Endothelial cell of umbilical vein (primary cell): Measurements from ENCODE around the gene RHEX. TPM values are rescaled to one million over a fixed set of nuclear protein-coding genes. Genes with fewer than 3 reads are reported as not detected.
"Not testable (repeated sequence)": the region's sequence is repeated elsewhere in the genome, so short reads cannot be mapped to it uniquely, and the experiment has no call there.

Experiments
- BruUV-seq: library from RNA; stranded (reverse); fragments of 400-500 nt; replicated peaks from 2 replicates; lab custom pipeline; 2021; lab: Mats Ljungman, UMichigan
- CTCF ChIA-PET: fragments of 300-600, 350-600 bp; sonication (Branson Sonifier 250); formaldehyde crosslinking; loops from one replicate; lab custom pipeline; 2021; ENCODE audit warnings: antibody characterized with exemption, inconsistent platforms; lab: Charles Lee
- POLR2A ChIA-PET: fragments of 300-600, 350-600 bp; sonication (Branson Sonifier 250); formaldehyde crosslinking; loops from one replicate; lab custom pipeline; 2021; ENCODE audit warnings: antibody characterized with exemption, inconsistent platforms; lab: Charles Lee
- DNase-seq: peaks from one replicate; pipeline ENCODE4 v3.0.0-alpha.2; 2011; ENCODE audit warnings: low read depth, low spot score
- FAIRE-seq: peaks from 2 replicates; lab custom pipeline; 2011; peaks lifted over from hg19 to GRCh38; lab: Jason Lieb, UNC
- H2AFZ ChIP-seq: 2 replicates; pipeline ENCODE4 v1.6.0; 2012; ENCODE audit warnings: low read depth, low read length, control low read depth, inconsistent platforms
- H3K27ac ChIP-seq: 2 replicates; pipeline ENCODE4 v1.5.1; 2011; ENCODE audit warnings: low read depth, mild to moderate bottlenecking, control low read depth, low read length, moderate library complexity; ENCODE audit not compliant: insufficient read depth
- H3K27me3 ChIP-seq, 2 experiments: 2 replicates each; pipeline versions ENCODE4 v1.6.0 to v1.6.1; 2011; ENCODE audit warnings: low read length in 2 of 2, mixed read lengths in 1 of 2; ENCODE audit not compliant: control insufficient read depth in 2 of 2, insufficient read depth in 2 of 2
- H3K36me3 ChIP-seq, 2 experiments: 2 replicates in 1 of 2; 3 replicates in 1 of 2; pipeline ENCODE4 v1.5.1; 2011; ENCODE audit warnings: low read length in 2 of 2, mild to moderate bottlenecking in 1 of 2, moderate library complexity in 1 of 2; ENCODE audit not compliant: control insufficient read depth in 2 of 2, insufficient read depth in 2 of 2; ENCODE audit errors: extremely low read depth in 1 of 2
- H3K4me1 ChIP-seq: 3 replicates; pipeline ENCODE4 v1.5.1; 2011; ENCODE audit warnings: mild to moderate bottlenecking, low read length; ENCODE audit not compliant: control insufficient read depth, insufficient read depth; ENCODE audit errors: extremely low read depth
- H3K4me2 ChIP-seq: 2 replicates; pipeline ENCODE4 v1.6.1; 2011; ENCODE audit warnings: low read length, control low read depth, mixed read lengths; ENCODE audit not compliant: insufficient read depth
- H3K4me3 ChIP-seq, 3 experiments: fragments of 200-600 bp in 1 of 3; sonication (generic), shearing (Covaris generic) in 1 of 3; replicated peaks in 1 of 3; 2 replicates each; pipeline ENCODE4 v1.5.1; 2011 to 2016; ENCODE audit warnings: control low read depth in 3 of 3, low read length in 3 of 3, mild to moderate bottlenecking in 2 of 3, inconsistent platforms in 1 of 3, low read depth in 1 of 3, moderate library complexity in 1 of 3; ENCODE audit not compliant: insufficient read depth in 1 of 3
- H3K79me2 ChIP-seq: 2 replicates; pipeline ENCODE4 v1.6.0; 2012; ENCODE audit warnings: low read length, inconsistent platforms; ENCODE audit not compliant: control insufficient read depth, insufficient read depth
- H3K9ac ChIP-seq: replicated peaks from 2 replicates; pipeline ENCODE3; 2011; ENCODE audit warnings: low read length, control low read depth; ENCODE audit not compliant: insufficient read depth; ENCODE audit errors: extremely low read depth
- H3K9me1 ChIP-seq: replicated peaks from 3 replicates; pipeline ENCODE4 v1.6.0; 2011; ENCODE audit warnings: mild to moderate bottlenecking, low read length; ENCODE audit not compliant: control insufficient read depth, insufficient read depth; ENCODE audit errors: extremely low read depth
- H3K9me3 ChIP-seq: replicated peaks from 2 replicates; pipeline ENCODE4 v1.5.1; 2012; ENCODE audit warnings: low read length, inconsistent platforms; ENCODE audit not compliant: control insufficient read depth, insufficient read depth
- H4K20me1 ChIP-seq: replicated peaks from 2 replicates; pipeline ENCODE3; 2011; ENCODE audit warnings: mild to moderate bottlenecking, low read length; ENCODE audit not compliant: control insufficient read depth, insufficient read depth; ENCODE audit errors: extremely low read depth
- EZH2 ChIP-seq: IDR thresholded peaks from 2 replicates; pipeline ENCODE4 v1.6.1; 2012; ENCODE audit warnings: borderline replicate concordance, low read depth, mild to moderate bottlenecking, moderate library complexity, low read length, inconsistent platforms; ENCODE audit not compliant: severe bottlenecking
- FOS ChIP-seq: IDR thresholded peaks from 2 replicates; pipeline ENCODE4 v1.6.1; 2011; ENCODE audit warnings: mild to moderate bottlenecking, low read length, moderate library complexity, borderline replicate concordance; ENCODE audit not compliant: insufficient read depth
- GATA2 ChIP-seq: IDR thresholded peaks from 2 replicates; pipeline ENCODE4 v1.7.0; 2011; ENCODE audit warnings: low read depth, mild to moderate bottlenecking, moderate library complexity, mixed read lengths, low read length; ENCODE audit not compliant: insufficient read length, insufficient read depth
- JUN ChIP-seq: IDR thresholded peaks from 2 replicates; pipeline ENCODE4 v1.6.1; 2011; ENCODE audit warnings: borderline replicate concordance, low read depth; ENCODE audit not compliant: insufficient read length, insufficient read depth
- MYC ChIP-seq: IDR thresholded peaks from one replicate; pipeline ENCODE4 v1.6.1; 2011; ENCODE audit warnings: mild to moderate bottlenecking, low read depth, low read length
- POLR2A ChIP-seq: IDR thresholded peaks from 2 replicates; pipeline ENCODE4 v1.6.1; 2012; ENCODE audit warnings: low read depth, mild to moderate bottlenecking, control low read depth, low read length
- POLR2AphosphoS5 ChIP-seq: IDR thresholded peaks from 2 replicates; pipeline ENCODE4 v1.6.1; 2012; ENCODE audit warnings: low read depth, mild to moderate bottlenecking, control low read depth, low read length, moderate library complexity; ENCODE audit not compliant: insufficient read depth
- dilution Hi-C: fragments of 300-500 bp; cut with MboI; formaldehyde crosslinking; loops from one replicate; pipeline ENCODE4 v1.15.0; 2019; ENCODE audit warnings: low sequenced_read_pairs; ENCODE audit not compliant: extremely low pct_ligation_motif_present
- intact Hi-C: fragments of 100-400 bp; cut with micrococcal nuclease; formaldehyde crosslinking; loops from one replicate; pipeline ENCODE4 v1.10.0; 2022
- polyA plus RNA-seq, 4 experiments: library from polyadenylated mRNA; depleted of rRNA in 3 of 4; stranded (reverse) in 3 of 4; unstranded in 1 of 4; fragments of >200 nt; gene quantifications; 2 replicates each; pipeline versions ENCODE4 v1.2.1 to v1.2.3, GENCODE V29; 2011 to 2012; ENCODE audit warnings: missing spikeins in 1 of 4
- total RNA-seq: library from RNA; stranded (reverse); gene quantifications from 2 replicates; pipeline ENCODE4 v1.2.3, GENCODE V29; 2021
- TF ChIP-seq, protein P1 (sequence below), 2 donors: IDR thresholded peaks; 1 replicate in 1 of 2; 2 replicates in 1 of 2; pipeline ENCODE4 v1.5.1; 2011; ENCODE audit warnings: low read length in 2 of 2, mild to moderate bottlenecking in 2 of 2, moderate library complexity in 2 of 2, control low read depth in 1 of 2, inconsistent platforms in 1 of 2, low read depth in 1 of 2; ENCODE audit not compliant: insufficient read depth in 1 of 2; ENCODE audit errors: extremely low read depth in 1 of 2
- TF ChIP-seq, protein P2 (sequence below): IDR thresholded peaks from 2 replicates; pipeline ENCODE4 v1.6.1; 2011; ENCODE audit not compliant: insufficient read depth, insufficient read length

The RHEX gene
- total and polyA plus RNA-seq, 2 donors (not counting 3 experiments of a cell fraction or from before 2014, with no cell fraction given) = not detected

DNA sequence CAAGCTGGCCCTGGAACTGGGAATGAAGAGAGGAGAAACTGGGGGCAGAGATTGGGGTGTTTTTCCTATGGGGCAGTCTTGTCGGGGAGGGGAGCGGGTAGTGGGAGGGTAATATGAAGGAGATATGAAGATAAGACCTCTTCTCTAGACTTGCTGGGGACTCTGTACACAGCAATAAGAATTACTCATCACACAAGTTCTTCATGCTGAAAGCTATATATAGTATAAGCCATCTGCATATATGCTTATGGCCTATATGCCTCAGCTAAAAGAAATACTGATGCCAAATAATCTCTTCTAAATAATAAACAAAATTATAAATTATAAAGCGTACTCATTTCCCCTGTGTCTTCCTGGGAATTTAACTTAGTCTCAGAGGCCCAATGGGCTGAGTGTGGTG, 7.9 kb downstream of the RHEX start:
- intact Hi-C loops = no loop called here
- no peaks in the 10 kb centered on the region for H3K36me3 ChIP-seq
- CTCF ChIA-PET = no interaction called here
- H3K4me3 ChIP-seq = no peak overlapping the region
- H3K27me3 ChIP-seq = peaks cover 0 to 7% of the 10 kb centered on the region in 2 experiments
- no peaks in the 10 kb centered on the region for H3K9me3 ChIP-seq
- no peaks in the 10 kb centered on the region for H4K20me1 ChIP-seq
- BruUV-seq = no TSS peak
- H3K27ac ChIP-seq = no peak overlapping the region
- POLR2A ChIA-PET = no interaction called here
- dilution Hi-C loops = no loop called here
- no peak for TF ChIP-seq JUN
- TF ChIP-seq GATA2 = no peak
- no peak overlapping the region for H3K4me2 ChIP-seq
- FAIRE-seq = no peak
- no peaks in the 10 kb centered on the region for H3K9me1 ChIP-seq
- no peak for DNase-seq
- H2AFZ ChIP-seq = no peak overlapping the region
- H3K4me1 ChIP-seq = no peaks in the 10 kb centered on the region
- H3K79me2 ChIP-seq = no peaks in the 10 kb centered on the region
- H3K9ac ChIP-seq = no peak overlapping the region

DNA sequence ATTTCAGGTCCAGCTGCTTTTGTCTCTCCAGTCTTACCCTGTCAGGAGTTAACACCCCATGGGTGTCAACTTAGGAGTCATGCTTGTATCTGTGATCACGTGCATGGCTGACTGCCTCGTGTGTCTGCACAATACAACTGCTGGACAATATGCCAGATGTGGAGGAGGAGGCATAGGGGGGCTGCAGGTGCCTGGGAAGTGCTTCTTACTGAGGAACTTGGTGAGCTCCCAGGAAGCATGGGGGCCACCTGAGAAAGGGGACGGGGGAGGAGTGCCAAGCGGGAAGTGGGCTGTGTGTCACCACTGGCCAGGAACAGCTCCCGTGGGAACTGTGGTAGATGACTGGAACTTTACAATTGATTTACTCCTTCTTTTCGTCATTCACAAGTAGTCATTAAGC, 9.5 kb downstream of the RHEX start:
- TF ChIP-seq, protein P1, sequence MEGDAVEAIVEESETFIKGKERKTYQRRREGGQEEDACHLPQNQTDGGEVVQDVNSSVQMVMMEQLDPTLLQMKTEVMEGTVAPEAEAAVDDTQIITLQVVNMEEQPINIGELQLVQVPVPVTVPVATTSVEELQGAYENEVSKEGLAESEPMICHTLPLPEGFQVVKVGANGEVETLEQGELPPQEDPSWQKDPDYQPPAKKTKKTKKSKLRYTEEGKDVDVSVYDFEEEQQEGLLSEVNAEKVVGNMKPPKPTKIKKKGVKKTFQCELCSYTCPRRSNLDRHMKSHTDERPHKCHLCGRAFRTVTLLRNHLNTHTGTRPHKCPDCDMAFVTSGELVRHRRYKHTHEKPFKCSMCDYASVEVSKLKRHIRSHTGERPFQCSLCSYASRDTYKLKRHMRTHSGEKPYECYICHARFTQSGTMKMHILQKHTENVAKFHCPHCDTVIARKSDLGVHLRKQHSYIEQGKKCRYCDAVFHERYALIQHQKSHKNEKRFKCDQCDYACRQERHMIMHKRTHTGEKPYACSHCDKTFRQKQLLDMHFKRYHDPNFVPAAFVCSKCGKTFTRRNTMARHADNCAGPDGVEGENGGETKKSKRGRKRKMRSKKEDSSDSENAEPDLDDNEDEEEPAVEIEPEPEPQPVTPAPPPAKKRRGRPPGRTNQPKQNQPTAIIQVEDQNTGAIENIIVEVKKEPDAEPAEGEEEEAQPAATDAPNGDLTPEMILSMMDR (IDR thresholded peaks at IDR 0.05; ENCODE audit: extremely low read depth in 1 of 2, insufficient read depth in 1 of 2, low read depth in 1 of 2, low read length in 2 of 2) = no peak
- TF ChIP-seq, protein P2, sequence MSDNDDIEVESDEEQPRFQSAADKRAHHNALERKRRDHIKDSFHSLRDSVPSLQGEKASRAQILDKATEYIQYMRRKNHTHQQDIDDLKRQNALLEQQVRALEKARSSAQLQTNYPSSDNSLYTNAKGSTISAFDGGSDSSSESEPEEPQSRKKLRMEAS = no peak
- no peak for TF ChIP-seq EZH2
- no peak for TF ChIP-seq FOS
- TF ChIP-seq JUN = no peak
- no peak for TF ChIP-seq MYC
- TF ChIP-seq POLR2A = no peak
- no peak for TF ChIP-seq POLR2AphosphoS5
- no peak for TF ChIP-seq GATA2
- CTCF ChIA-PET = interaction anchor here (1.0 to 1.1 kb wide), 2 partner anchors 17 to 44 kb away, joined by 3 to 4 read pairs; no protein-coding TSS in a partner anchor

DNA sequence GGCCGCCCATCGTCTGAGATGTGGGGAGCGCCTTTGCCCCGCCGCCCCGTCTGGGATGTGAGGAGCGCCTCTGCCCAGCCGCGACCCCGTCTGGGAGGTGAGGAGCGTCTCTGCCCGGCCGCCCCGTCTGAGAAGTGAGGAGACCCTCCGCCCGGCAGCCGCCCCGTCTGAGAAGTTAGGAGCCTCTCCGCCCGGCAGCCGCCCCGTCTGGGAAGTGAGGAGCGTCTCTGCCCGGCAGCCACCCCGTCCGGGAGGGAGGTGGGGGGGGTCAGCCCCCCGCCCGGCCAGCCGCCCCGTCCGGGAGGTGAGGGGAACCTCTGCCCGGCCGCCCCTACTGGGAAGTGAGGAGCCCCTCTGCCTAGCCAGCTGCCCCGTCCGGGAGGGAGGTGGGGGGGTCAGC, 11.0 kb downstream of the RHEX start:
- H3K9ac ChIP-seq, H3K27ac ChIP-seq, H3K9me3 ChIP-seq, BruUV-seq, H3K9me1 ChIP-seq, DNase-seq, CTCF ChIA-PET, POLR2A ChIA-PET, H4K20me1 ChIP-seq, dilution Hi-C loops, H3K79me2 ChIP-seq, H2AFZ ChIP-seq, FAIRE-seq, H3K4me1 ChIP-seq, H3K4me3 ChIP-seq, H3K4me2 ChIP-seq, intact Hi-C loops, H3K36me3 ChIP-seq: not testable (repeated sequence)
- peaks cover 14 to 17% of the 10 kb centered on the region in 2 experiments for H3K27me3 ChIP-seq

More for the DNA sequence above, 9.5 kb downstream of the RHEX start:
- H3K27ac ChIP-seq = no peak overlapping the region
- no peaks in the 10 kb centered on the region for H3K9me1 ChIP-seq
- no peaks in the 10 kb centered on the region for H3K79me2 ChIP-seq
- no peak for DNase-seq
- dilution Hi-C loops = no loop called here
- H3K4me2 ChIP-seq = no peak overlapping the region
- no peak overlapping the region for H2AFZ ChIP-seq
- H3K9ac ChIP-seq = no peak overlapping the region
- no peaks in the 10 kb centered on the region for H3K9me3 ChIP-seq
- POLR2A ChIA-PET = no interaction called here
- peaks cover 4 to 9% of the 10 kb centered on the region in 2 experiments for H3K27me3 ChIP-seq
- no peaks in the 10 kb centered on the region for H3K36me3 ChIP-seq
- no peak overlapping the region for H3K4me3 ChIP-seq
- intact Hi-C loops = no loop called here
- no peaks in the 10 kb centered on the region for H4K20me1 ChIP-seq
- BruUV-seq = no TSS peak
- FAIRE-seq = no peak
- no peaks in the 10 kb centered on the region for H3K4me1 ChIP-seq
